ENCODE data around the gene FGD4. TPM values are rescaled to one million over a fixed set of nuclear protein-coding genes. Genes with fewer than 3 reads are reported as not detected.

FGD4 gene
- total and polyA plus RNA-seq, 9 of the 15 experiments (the other 6 are each of a cell fraction or from before 2014, with no cell fraction given) = 0.05 to 0.51 (median 0.27) TPM

DNA sequence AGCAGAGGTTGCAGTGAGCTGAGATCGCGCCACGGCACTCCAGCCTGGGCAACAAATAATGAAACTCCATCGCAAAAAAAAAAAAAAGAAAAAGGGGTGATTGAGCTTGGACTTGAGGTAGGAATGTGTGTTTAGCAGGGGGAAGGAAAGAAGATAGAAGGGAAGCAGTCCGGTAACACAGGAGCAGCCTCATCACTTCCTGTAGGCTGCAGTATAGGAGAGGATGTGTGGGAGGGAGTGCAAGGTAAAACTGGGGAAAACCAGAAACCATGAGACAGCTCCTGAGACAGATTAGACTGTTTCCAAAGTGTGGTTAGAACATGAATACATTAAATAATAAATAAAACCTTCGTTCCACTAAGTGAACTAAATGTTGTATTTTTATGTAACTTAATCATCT is 49.2 kb downstream of the FGD4 start:
- intact Hi-C loops (cut with micrococcal nuclease) (no loop called here), in situ Hi-C loops (cut with MboI) (no loop called here)
- DNase-seq (ENCODE audit: extremely low read depth in 1 of 4, low spot score in 3 of 4) = peak in 1 of 4 experiments; percentile 14
- Histone ChIP-seq H3K36me3 (ENCODE audit: control insufficient read depth, insufficient read depth, low read length) (no peaks in the 10 kb centered on the region), H3K79me2 (ENCODE audit: control insufficient read depth, insufficient read depth, low read length) (no peaks in the 10 kb centered on the region), H3K27me3 (ENCODE audit: control insufficient read depth in 2 of 2, insufficient read depth in 2 of 2, low read length in 2 of 2) (no peaks in the 10 kb centered on the region; a peak in 1 of 5 replicates), H3K4me2 (ENCODE audit: insufficient read depth, low read length) (no peak overlapping the region), H3K9me3 (replicated peaks; ENCODE audit: control insufficient read depth, insufficient read depth, low read depth, low read length) (no peaks in the 10 kb centered on the region), H2AFZ (ENCODE audit: low read depth, low read length) (no peak overlapping the region), H3K9me1 (ENCODE audit: control insufficient read depth, insufficient read depth, low read length) (no peaks in the 10 kb centered on the region), H3K27ac (ENCODE audit: extremely low read depth, low read depth, low read length) (no peak overlapping the region), H3K9ac (ENCODE audit: insufficient read depth in 1 of 2, low read depth in 2 of 2, low read length in 2 of 2) (no peak overlapping the region), H3K4me3 (no peak overlapping the region), H4K20me1 (replicated peaks; ENCODE audit: control insufficient read depth, insufficient read depth, low read length) (no peaks in the 10 kb centered on the region), H3K4me1 (replicated peaks in 1 of 2; ENCODE audit: control insufficient read depth in 2 of 2, insufficient read depth in 2 of 2, low read length in 2 of 2) (0 out of 5 replicates have a peak, but pooled peaks cover 0 to 4% of the 10 kb centered on the region in 2 experiments)
- BruUV-seq (replicated peaks) = no TSS peak
- ChIA-PET POLR2A (interaction anchor here (0.7 kb wide), 1 partner anchor 19 kb away, joined by 3 read pairs; no protein-coding TSS in a partner anchor), CTCF (ENCODE audit: low intra/inter-chr PET ratio) (no interaction called here)
- peak; percentile 62; the same call in 2 of the 3 replicates for ATAC-seq
- FAIRE-seq = no peak
- 42% methylated on average over 5 of the region's 6 CpGs for WGBS (ENCODE audit: insufficient coverage, low coverage, missing lambda C conversion rate)
- TF ChIP-seq REST (IDR thresholded peaks at IDR 0.05; ENCODE audit: borderline replicate concordance) (peak; percentile 82), REST (CRISPR knock-in tag; IDR thresholded peaks at IDR 0.05; ENCODE audit: low read depth) (no peak), RBM34 (IDR thresholded peaks at IDR 0.05; ENCODE audit: borderline replicate concordance, insufficient read depth, low read length) (no peak), MTA3 (IDR thresholded peaks at IDR 0.05; ENCODE audit: borderline replicate concordance) (no peak), KLF16 (IDR thresholded peaks at IDR 0.05) (peak; percentile 79), ZNF77 (CRISPR knock-in tag; IDR thresholded peaks at IDR 0.05) (no peak), SMARCE1 (IDR thresholded peaks at IDR 0.05) (no peak), EGR1 (conservative IDR thresholded peaks at IDR 0.05) (peak; percentile 19; the same call in 1 of the 2 replicates), GABPA (tag; conservative IDR thresholded peaks at IDR 0.05; ENCODE audit: low read depth) (peak; percentile 70), ZNF324 (CRISPR knock-in tag; IDR thresholded peaks at IDR 0.05) (no peak), FOSL1 (tag; conservative IDR thresholded peaks at IDR 0.05) (no peak)
- TF ChIP-seq, protein P1, sequence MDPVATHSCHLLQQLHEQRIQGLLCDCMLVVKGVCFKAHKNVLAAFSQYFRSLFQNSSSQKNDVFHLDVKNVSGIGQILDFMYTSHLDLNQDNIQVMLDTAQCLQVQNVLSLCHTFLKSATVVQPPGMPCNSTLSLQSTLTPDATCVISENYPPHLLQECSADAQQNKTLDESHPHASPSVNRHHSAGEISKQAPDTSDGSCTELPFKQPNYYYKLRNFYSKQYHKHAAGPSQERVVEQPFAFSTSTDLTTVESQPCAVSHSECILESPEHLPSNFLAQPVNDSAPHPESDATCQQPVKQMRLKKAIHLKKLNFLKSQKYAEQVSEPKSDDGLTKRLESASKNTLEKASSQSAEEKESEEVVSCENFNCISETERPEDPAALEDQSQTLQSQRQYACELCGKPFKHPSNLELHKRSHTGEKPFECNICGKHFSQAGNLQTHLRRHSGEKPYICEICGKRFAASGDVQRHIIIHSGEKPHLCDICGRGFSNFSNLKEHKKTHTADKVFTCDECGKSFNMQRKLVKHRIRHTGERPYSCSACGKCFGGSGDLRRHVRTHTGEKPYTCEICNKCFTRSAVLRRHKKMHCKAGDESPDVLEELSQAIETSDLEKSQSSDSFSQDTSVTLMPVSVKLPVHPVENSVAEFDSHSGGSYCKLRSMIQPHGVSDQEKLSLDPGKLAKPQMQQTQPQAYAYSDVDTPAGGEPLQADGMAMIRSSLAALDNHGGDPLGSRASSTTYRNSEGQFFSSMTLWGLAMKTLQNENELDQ (CRISPR knock-in tag; IDR thresholded peaks at IDR 0.05; ENCODE audit: borderline replicate concordance) = no peak

Data from K562 (cell line).